ENCODE results near the gene ADGRF3. TPM values are rescaled to one million over a fixed set of nuclear protein-coding genes. Genes with fewer than 3 reads are reported as not detected.

The ADGRF3 gene
- total and polyA plus RNA-seq, 2 of the 13 experiments (the other 11 are each of a cell fraction or from before 2014, with no cell fraction given), result 0.40 to 1.5 TPM

DNA sequence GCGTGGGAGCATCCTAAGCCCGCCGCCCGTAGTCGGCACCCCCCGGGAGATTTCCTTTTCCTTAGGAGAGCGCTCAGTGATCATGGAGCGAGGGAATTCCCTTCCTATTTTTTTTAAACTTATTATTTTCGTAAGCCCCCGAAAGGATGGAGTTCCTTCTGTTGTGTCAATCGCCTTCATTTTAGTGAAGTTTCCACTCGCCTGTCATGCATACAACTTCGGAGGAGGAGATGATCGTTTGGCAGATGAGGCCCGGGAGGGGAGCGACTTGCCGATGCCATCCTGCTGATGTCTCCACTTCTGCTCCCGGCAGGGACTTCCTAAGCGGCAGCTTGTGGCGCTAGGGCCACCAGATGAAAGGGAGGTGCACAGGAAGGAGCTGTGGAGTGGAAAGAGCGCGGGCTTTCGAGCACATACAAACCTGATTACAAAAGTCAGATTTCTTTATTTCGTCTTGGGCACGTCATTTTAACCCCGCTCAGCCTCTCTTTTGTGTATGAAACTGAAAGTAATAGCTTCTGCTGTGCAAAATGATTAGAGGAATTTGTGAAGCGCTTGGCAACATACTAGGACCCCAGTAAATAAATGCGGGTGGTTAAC lies at the start of gene ADGRF3 (continued):
- TF ChIP-seq, protein P1, sequence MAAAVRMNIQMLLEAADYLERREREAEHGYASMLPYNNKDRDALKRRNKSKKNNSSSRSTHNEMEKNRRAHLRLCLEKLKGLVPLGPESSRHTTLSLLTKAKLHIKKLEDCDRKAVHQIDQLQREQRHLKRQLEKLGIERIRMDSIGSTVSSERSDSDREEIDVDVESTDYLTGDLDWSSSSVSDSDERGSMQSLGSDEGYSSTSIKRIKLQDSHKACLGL (CRISPR knock-in tag; IDR thresholded peaks at IDR 0.05), result no peak
- TF ChIP-seq, protein P2, sequence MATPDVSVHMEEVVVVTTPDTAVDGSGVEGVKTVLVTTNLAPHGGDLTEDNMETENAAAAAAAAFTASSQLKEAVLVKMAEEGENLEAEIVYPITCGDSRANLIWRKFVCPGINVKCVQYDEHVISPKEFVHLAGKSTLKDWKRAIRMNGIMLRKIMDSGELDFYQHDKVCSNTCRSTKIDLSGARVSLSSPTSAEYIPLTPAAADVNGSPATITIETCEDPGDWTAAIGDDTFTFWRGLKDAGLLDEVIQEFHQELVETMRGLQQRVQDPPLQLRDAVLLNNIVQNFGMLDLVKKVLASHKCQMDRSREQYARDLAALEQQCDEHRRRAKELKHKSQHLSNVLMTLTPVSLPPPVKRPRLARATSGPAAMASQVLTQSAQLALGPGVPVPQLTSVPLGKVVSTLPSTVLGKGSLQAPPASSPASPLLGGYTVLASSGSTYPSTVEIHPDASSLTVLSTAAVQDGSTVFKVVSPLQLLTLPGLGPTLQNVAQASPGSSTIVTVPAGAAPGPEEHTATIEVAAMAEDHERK (CRISPR knock-in tag; IDR thresholded peaks at IDR 0.05; ENCODE audit: low read depth), result no peak
- TF ChIP-seq ZNF766 (CRISPR knock-in tag; IDR thresholded peaks at IDR 0.05; ENCODE audit: borderline replicate concordance) (no peak), MTF1 (CRISPR knock-in tag; IDR thresholded peaks at IDR 0.05) (no peak), CBX1 (IDR thresholded peaks at IDR 0.05; ENCODE audit: low read depth) (no peak), RORA (CRISPR knock-in tag; IDR thresholded peaks at IDR 0.05) (no peak), ASH2L (IDR thresholded peaks at IDR 0.05; ENCODE audit: insufficient read length, low read depth, low read length) (peak; percentile 16), SETDB1 (CRISPR knock-in tag; IDR thresholded peaks at IDR 0.05; ENCODE audit: borderline replicate concordance) (no peak), MTA1 (CRISPR knock-in tag; IDR thresholded peaks at IDR 0.05; ENCODE audit: borderline replicate concordance) (no peak), ZFP82 (CRISPR knock-in tag; IDR thresholded peaks at IDR 0.05; ENCODE audit: borderline replicate concordance) (peak; percentile 49; the same call in 1 of the 2 replicates), ZKSCAN8 (CRISPR knock-in tag; IDR thresholded peaks at IDR 0.05; ENCODE audit: borderline replicate concordance) (no peak), ZNF616 (CRISPR knock-in tag; IDR thresholded peaks at IDR 0.05; ENCODE audit: low read depth) (no peak), GABPB1 (CRISPR knock-in tag; IDR thresholded peaks at IDR 0.05) (no peak; the same call in 1 of the 2 replicates), MYNN (CRISPR knock-in tag; IDR thresholded peaks at IDR 0.05; ENCODE audit: low read depth) (no peak), TEAD2 (CRISPR knock-in tag; IDR thresholded peaks at IDR 0.05) (no peak), SUZ12 (IDR thresholded peaks at IDR 0.05; ENCODE audit: low read depth, low read length) (no peak), ZNF33B (CRISPR knock-in tag; IDR thresholded peaks at IDR 0.05) (no peak), RARA (CRISPR knock-in tag; IDR thresholded peaks at IDR 0.05) (0 out of 2 replicates have a peak, but pooled peaks have one; percentile 20), SMAD3 (CRISPR knock-in tag; IDR thresholded peaks at IDR 0.05) (peak; percentile 17; the same call in 1 of the 2 replicates), TMF1 (CRISPR knock-in tag; IDR thresholded peaks at IDR 0.05; ENCODE audit: low read depth) (no peak)
- TF ChIP-seq, protein P3, sequence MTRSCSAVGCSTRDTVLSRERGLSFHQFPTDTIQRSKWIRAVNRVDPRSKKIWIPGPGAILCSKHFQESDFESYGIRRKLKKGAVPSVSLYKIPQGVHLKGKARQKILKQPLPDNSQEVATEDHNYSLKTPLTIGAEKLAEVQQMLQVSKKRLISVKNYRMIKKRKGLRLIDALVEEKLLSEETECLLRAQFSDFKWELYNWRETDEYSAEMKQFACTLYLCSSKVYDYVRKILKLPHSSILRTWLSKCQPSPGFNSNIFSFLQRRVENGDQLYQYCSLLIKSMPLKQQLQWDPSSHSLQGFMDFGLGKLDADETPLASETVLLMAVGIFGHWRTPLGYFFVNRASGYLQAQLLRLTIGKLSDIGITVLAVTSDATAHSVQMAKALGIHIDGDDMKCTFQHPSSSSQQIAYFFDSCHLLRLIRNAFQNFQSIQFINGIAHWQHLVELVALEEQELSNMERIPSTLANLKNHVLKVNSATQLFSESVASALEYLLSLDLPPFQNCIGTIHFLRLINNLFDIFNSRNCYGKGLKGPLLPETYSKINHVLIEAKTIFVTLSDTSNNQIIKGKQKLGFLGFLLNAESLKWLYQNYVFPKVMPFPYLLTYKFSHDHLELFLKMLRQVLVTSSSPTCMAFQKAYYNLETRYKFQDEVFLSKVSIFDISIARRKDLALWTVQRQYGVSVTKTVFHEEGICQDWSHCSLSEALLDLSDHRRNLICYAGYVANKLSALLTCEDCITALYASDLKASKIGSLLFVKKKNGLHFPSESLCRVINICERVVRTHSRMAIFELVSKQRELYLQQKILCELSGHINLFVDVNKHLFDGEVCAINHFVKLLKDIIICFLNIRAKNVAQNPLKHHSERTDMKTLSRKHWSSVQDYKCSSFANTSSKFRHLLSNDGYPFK (CRISPR knock-in tag; IDR thresholded peaks at IDR 0.05; ENCODE audit: borderline replicate concordance), result no peak
- TF ChIP-seq, protein P4, sequence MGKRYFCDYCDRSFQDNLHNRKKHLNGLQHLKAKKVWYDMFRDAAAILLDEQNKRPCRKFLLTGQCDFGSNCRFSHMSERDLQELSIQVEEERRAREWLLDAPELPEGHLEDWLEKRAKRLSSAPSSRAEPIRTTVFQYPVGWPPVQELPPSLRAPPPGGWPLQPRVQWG (CRISPR knock-in tag; IDR thresholded peaks at IDR 0.05; ENCODE audit: borderline replicate concordance, low read depth), result no peak
- TF ChIP-seq, protein P5, sequence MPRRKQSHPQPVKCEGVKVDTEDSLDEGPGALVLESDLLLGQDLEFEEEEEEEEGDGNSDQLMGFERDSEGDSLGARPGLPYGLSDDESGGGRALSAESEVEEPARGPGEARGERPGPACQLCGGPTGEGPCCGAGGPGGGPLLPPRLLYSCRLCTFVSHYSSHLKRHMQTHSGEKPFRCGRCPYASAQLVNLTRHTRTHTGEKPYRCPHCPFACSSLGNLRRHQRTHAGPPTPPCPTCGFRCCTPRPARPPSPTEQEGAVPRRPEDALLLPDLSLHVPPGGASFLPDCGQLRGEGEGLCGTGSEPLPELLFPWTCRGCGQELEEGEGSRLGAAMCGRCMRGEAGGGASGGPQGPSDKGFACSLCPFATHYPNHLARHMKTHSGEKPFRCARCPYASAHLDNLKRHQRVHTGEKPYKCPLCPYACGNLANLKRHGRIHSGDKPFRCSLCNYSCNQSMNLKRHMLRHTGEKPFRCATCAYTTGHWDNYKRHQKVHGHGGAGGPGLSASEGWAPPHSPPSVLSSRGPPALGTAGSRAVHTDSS (CRISPR knock-in tag; conservative IDR thresholded peaks at IDR 0.05), result no peak
